ENCODE measurements around the gene ATMIN.

ATMIN gene

DNA sequence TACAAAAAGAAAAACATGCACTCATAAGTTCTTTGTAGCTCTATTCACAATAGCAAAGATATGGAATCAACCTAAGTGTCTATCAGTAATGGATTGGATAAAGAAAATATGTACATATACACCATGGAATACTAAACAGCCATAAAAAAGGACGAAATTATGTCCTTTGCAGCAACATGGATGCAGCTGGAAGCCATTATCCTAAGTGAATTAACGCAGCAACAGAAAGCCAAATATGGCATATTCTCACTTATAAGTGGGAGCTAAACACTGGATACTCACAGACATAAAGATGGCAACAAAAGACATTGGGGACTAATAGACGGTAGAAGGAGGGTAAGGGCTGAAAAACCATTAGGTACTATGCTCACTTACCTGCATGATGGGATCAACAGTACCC is 34.8 kb upstream of the ATMIN start:
- no peak for FAIRE-seq
- no peak for TF ChIP-seq POLR2A (IDR thresholded peaks at IDR 0.05; ENCODE audit: low read depth, low read length)
- no peak for DNase-seq (ENCODE audit: insufficient read length, low spot score)

DNA sequence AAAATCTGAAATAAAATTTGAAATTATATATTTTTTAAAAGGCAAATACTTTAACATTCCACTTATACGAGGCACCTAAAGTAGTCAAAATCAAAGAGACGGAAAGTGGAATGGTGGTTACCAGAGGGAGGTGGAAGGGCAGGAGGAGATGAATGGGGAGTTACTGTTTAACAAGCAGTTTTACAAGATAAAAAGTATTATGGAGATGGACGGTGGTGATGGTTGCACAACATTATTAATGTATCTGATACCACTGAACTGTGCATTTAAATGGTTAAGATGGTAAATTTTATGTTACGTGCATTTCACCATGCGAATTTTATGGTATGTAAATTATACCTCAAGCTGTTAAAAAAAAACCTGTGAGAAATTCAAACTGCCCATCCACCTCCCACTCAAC is 34.3 kb upstream of the ATMIN start:
- DNase-seq (ENCODE audit: insufficient read length, low spot score) = no peak
- TF ChIP-seq POLR2A (IDR thresholded peaks at IDR 0.05; ENCODE audit: low read depth, low read length) = no peak
- FAIRE-seq = no peak

DNA sequence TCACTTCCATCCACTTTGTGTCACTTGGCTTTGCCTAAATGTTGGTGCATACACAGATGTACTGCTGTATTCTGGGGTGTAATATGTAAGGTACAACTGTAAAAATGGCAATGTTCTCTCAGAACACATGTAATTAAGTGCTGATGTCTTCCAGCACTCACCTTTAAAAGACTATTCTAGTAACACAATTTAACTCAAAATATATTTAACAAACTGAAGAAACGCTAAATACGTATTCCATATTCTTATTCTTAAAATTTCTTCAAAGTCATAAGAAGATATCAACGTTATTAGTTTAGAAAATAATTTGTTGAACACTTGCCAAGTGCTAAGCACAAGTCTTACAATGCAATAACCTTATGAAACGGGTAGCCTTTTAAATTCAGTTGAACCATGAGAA is 32.6 kb upstream of the ATMIN start:
- FAIRE-seq (no peak), DNase-seq (ENCODE audit: insufficient read length, low spot score) (no peak)
- TF ChIP-seq POLR2A (IDR thresholded peaks at IDR 0.05; ENCODE audit: low read depth, low read length) = no peak

DNA sequence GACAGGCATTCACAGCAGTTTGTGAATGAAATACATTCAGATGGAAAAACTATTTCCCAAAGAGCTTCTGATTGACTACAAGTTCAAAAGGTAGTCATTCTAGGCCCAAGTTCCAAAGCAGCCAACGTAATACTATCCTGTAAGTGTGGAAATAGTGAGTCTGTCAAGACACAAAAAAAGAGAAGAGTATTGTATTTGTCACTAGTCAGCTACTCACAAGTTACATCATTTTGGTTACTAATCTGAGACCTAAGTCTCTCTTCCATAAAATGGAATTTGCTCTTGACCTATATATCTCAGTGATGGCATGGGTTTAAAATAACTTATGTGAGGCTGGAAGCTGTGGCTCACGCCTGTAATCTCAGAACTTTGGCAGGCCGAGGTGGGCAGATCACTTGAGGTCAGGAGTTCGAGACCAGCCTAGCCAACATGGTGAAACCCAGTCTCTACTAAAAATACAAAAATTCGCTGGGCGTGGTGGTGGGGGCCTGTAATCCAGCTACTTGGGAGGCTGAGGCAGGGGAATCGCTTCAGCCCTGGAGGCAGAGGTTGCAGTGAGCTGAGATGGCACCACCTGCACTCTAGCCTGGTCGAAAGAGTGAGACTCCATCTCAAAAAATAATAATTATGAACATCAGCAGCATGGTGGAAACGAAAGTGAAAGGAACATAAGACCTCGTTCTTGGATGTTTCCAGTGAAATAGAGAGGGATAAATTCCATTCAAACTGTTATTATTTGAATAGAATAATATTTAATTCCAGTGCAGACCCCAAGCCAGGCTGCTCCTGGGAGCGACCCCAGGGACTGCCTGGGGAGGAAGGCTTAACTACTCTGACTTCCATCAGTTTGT is 31.8 kb upstream of the ATMIN start:
- TF ChIP-seq POLR2A (IDR thresholded peaks at IDR 0.05; ENCODE audit: low read depth, low read length) = no peak
- FAIRE-seq = no peak
- no peak for DNase-seq (ENCODE audit: insufficient read length, low spot score)

DNA sequence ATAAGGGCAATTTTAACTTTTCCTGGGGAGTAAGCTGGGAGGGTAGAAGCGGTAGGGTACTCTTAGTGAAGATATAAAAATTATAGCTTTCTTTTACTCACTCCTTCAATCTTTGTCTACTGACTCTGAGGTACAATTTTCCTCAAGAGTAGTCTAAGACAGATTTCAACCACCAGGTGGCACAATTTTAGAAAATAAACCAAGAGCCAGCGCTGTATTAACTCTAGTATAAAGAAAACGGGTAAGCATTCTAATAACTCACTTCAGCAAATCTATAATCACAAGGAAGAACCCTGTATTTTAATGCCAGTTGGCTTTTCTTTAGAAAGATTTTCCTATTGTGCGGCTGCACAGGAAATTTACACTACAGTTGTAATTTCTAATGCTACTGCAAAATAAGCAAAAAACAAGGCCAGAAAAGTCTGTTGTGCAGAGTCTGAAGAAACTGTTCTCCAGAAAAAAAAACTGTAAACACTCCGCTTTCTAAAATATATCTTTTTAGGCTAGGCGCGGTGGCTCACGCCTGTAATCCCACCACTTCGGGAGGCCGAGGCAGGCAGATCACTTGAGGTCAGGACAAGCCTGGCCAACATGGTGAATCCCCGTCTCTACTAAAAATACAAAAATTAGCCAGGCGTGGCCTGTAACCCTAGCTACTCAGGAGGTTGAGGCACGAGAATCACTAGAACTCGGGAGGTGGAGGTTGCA is 30.8 kb upstream of the ATMIN start:
- no peak for TF ChIP-seq POLR2A (IDR thresholded peaks at IDR 0.05; ENCODE audit: low read depth, low read length)
- peak; percentile 10 for DNase-seq (ENCODE audit: insufficient read length, low spot score)
- no peak for FAIRE-seq

DNA sequence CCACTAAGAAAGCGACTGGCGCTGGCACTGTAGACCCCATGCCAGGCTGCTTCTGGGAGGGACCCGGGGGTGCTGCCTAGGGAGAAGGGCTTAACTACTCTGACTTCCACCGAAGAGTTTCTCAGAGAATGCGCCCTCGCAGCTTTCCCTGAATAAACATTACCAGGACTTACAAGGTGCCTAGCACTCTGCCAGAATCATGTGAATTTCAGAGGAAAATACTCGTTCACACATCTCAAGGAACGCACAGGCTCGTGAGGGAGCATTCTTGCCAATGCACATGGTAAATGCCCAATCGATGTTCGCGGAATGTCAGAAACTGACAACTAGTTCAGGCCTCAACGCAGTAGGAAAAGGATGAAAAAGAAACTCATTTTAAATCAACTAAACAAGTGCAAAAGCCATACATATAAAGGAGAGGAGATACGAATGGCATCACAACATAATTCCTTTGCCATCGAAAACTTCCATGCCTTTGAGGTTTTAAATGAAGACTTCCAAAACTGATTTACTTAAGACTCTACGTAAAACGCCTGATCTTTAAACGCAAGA is 30.0 kb upstream of the ATMIN start:
- DNase-seq (ENCODE audit: insufficient read length, low spot score) (no peak), FAIRE-seq (no peak)
- no peak for TF ChIP-seq POLR2A (IDR thresholded peaks at IDR 0.05; ENCODE audit: low read depth, low read length)

DNA sequence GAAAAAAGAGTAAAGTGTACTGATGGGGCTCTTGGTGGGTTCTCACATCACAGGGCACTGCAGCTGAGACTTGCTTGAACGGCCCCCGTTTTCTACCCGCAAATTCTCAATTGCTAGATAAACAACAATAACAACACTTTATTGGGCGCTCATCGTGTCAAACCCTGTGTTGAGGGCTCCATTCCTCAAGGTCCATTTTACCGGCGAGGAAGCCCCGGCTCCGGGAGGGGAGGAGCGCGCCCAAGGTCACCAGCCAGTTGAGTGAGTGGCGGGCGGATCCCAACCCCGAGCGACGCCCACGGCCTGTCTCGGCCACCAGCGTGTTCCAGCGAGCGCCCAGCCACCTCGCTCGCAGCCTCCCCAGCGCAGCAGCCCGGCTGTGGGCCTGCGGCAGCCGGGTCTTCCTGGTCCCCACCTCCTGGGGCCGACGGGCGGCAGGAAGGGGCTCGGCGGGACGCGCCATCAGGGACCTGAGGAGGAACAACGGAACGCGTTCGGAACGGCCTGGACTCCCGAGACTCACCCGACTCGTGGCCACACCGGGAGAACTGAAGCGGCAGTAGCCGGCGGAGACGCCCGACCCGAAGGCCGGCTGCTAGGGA is 29.3 kb upstream of the ATMIN start:
- peak; percentile 44 for DNase-seq (ENCODE audit: insufficient read length, low spot score)
- no peak for FAIRE-seq
- TF ChIP-seq POLR2A (IDR thresholded peaks at IDR 0.05; ENCODE audit: low read depth, low read length) = no peak; the same call in 1 of the 2 replicates

DNA sequence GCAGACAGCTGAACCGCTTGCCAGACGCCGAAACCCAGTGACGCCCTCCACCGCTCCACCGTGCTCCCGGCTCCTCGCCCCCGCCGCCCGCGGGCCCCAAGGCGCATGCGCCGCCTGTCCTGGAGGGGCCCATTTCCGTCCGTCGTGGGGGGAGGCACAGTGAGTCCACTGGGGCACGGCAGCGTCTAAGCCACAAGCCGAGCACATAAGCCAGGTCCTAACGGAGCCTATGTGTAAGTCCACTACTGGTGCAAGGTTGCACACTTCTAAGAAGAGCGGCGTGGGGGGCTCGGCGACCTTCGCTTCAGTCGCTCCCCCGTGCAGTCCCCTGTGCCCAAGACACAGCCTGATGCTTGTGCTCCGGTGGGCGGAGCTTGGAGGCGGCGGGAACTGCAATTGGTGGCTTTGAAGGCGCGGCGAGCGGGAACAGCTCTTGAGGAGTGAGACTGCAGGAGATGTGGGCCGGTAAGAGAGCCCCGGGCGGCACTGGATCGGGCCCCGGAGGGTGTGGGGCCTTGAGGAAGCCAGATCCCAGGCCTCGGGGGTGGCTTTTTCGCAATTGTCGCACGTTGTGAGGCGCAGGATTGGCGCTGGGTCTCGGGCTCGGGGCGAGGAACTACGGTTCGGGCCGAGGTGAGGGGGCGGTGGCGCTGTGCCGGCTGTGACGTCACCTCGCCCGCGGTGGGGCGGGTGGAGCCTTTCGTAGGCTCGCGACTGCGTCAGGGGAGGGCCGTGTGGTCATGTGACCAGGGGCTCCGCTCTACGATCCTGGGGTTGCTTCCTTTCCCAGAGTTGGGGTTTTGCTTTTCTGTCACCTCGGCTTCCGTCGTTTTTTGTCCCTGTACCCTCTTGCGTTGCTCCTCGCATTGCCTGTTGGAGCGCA is 28.6 kb upstream of the ATMIN start, which contains the start of the genes CENPN and CMC2:
Gene CENPN (plus strand): TSS at position 402 of the 883 bp plus-strand sequence. CDS start 4,726 bp downstream, outside the sequence.
Gene CMC2 (minus strand): TSS at position 73 of the 883 bp plus-strand sequence. CDS start 9,491 bp downstream, outside the sequence.
- peak; percentile 88 for DNase-seq (ENCODE audit: insufficient read length, low spot score)
- FAIRE-seq = peak; percentile 50
- TF ChIP-seq POLR2A (IDR thresholded peaks at IDR 0.05; ENCODE audit: low read depth, low read length) = peak; percentile 68

DNA sequence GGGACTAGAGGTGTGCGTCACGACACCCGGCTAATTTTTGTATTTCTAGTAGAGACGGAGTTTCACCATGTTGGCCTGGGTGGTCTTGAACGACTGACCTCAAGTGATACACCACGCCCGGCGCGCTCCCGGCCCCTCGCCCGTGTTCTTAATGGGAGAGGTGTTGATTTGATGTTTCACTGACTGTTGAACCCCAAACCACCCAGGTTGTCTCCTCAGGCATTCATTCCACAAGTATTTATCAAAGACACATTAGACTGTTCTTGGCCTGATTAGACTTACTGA is 27.2 kb upstream of the ATMIN start:
- DNase-seq (ENCODE audit: insufficient read length, low spot score) = no peak
- no peak for TF ChIP-seq POLR2A (IDR thresholded peaks at IDR 0.05; ENCODE audit: low read depth, low read length)
- FAIRE-seq = no peak

DNA sequence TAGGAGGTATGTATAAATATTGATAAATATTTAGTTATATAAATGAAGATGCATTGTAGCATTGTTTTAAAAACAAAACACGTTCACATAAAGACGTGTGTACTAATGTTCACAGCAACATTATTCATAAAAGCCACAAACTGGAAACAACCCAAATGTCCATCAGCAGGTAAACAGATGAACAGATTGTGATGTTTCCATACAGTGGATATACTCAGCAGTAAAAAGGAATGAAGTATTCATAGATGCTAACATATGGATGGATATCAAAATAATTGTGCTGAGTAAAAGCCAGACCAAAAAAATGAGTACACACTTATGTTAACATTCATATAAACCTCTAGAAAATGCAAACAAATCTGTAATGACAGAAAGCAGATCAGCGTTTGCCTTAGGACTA is 22.7 kb upstream of the ATMIN start:
- FAIRE-seq = no peak
- TF ChIP-seq POLR2A (IDR thresholded peaks at IDR 0.05; ENCODE audit: low read depth, low read length) = no peak
- DNase-seq (ENCODE audit: insufficient read length, low spot score) = no peak

DNA sequence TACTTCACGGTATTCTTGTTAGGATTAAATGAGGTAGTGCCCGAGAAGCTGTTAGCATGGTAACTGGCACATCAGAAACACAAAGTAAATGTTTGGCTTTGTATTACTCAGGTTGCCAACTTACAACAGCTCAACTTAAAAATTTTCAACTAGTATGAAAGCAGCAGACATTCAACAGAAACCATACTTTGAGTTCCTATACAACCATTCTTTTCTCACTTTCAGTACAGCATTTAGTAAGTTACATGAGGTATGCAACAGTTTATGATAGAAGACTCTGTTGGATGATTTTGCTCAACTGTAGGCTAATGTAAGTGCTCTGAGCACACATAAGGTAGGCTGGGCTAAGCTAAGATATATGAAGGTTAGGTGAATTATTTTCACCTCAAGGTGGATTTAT is 21.0 kb upstream of the ATMIN start:
- no peak for FAIRE-seq
- TF ChIP-seq POLR2A (IDR thresholded peaks at IDR 0.05; ENCODE audit: low read depth, low read length) = no peak
- no peak for DNase-seq (ENCODE audit: insufficient read length, low spot score)

DNA sequence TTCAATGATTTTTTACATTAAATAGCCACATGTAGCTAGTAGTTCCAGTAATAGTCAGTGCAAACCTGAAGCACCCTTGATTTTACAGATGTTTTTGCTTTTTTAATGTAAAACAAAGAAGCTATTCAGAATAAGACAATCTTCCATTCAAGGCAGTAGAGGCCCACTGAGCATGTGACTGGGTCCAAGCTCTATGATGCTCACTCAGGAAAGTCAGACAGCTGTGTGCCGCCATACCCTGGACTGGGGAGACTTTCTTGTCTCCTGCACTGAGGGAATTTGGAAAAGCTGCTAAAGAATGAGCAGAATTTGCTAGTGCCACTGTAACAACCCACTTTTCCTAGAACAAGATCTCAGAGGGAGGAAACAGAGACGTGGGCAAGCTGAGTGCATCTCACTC is 17.1 kb upstream of the ATMIN start:
- no peak for DNase-seq (ENCODE audit: insufficient read length, low spot score)
- no peak for FAIRE-seq
- TF ChIP-seq POLR2A (IDR thresholded peaks at IDR 0.05; ENCODE audit: low read depth, low read length) = no peak

DNA sequence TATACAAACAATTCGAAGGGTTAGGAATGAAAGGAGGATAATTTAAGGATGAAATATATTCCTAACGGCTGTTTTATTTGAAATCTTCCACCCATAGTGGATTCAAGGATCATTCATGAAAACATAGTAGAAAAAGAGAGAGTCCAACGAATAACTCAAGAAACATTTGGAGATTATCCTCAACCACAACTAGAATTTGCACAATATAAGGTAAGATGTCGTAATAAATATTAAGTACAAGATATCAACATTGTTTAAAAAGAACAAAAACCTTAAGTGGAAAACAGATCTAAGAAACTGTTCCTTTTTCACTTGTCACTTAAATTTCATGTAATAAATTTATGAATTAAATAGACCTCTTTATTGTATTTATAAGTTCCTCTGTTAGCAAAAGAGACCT is 9.2 kb upstream of the ATMIN start:
- no peak for FAIRE-seq
- DNase-seq (ENCODE audit: insufficient read length, low spot score) = no peak
- no peak for TF ChIP-seq POLR2A (IDR thresholded peaks at IDR 0.05; ENCODE audit: low read depth, low read length)
